Glutamatergic neuron (in vitro differentiated cells): Measurements from ENCODE around the gene CARMIL1. TPM values are rescaled to one million over a fixed set of nuclear protein-coding genes. Genes with fewer than 3 reads are reported as not detected.

ENCODE experiments used
- DNase-seq: peaks from one replicate; pipeline ENCODE4 v3.0.0; 2022
- H3K27ac Mint-ChIP-seq: one replicate; pipeline ENCODE4 v1.8.0; 2020; ENCODE audit warnings: mild to moderate bottlenecking, mixed read lengths, inconsistent platforms; ENCODE audit not compliant: unreplicated experiment
- H3K27me3 Mint-ChIP-seq: one replicate; pipeline ENCODE4 v1.8.0; 2020; ENCODE audit warnings: mild to moderate bottlenecking, moderate library complexity, mixed read lengths, inconsistent platforms; ENCODE audit not compliant: unreplicated experiment
- H3K36me3 Mint-ChIP-seq: one replicate; pipeline ENCODE4 v1.8.0; 2020; ENCODE audit warnings: mild to moderate bottlenecking, mixed read lengths, inconsistent platforms; ENCODE audit not compliant: unreplicated experiment
- H3K4me1 Mint-ChIP-seq: one replicate; pipeline ENCODE4 v1.8.0; 2020; ENCODE audit warnings: mild to moderate bottlenecking, low read depth, mixed read lengths, inconsistent platforms; ENCODE audit not compliant: unreplicated experiment
- H3K4me3 Mint-ChIP-seq: one replicate; pipeline ENCODE4 v1.8.0; 2020; ENCODE audit warnings: mild to moderate bottlenecking, mixed read lengths, inconsistent platforms; ENCODE audit not compliant: unreplicated experiment
- H3K9me3 Mint-ChIP-seq: one replicate; pipeline ENCODE4 v1.8.0; 2020; ENCODE audit warnings: mild to moderate bottlenecking, moderate library complexity, mixed read lengths, inconsistent platforms; ENCODE audit not compliant: unreplicated experiment
- CTCF ChIP-seq: fragments of 200-600 bp; sonication (generic); IDR thresholded peaks from one replicate; pipeline ENCODE4 v1.5.0; 2021; ENCODE audit not compliant: partially characterized antibody, unreplicated experiment
- total RNA-seq: library from RNA; stranded (reverse); fragmentation: NEBNext Ultra II Directional; extraction: Animal tissue kit (Norgen Biotek cat#: 25700); gene quantifications from one replicate; pipeline ENCODE4 v1.2.1, GENCODE V29; 2021; ENCODE audit not compliant: unreplicated experiment

The CARMIL1 gene
- total RNA-seq, 1 donor from 2014 or later: 4.8 TPM

DNA sequence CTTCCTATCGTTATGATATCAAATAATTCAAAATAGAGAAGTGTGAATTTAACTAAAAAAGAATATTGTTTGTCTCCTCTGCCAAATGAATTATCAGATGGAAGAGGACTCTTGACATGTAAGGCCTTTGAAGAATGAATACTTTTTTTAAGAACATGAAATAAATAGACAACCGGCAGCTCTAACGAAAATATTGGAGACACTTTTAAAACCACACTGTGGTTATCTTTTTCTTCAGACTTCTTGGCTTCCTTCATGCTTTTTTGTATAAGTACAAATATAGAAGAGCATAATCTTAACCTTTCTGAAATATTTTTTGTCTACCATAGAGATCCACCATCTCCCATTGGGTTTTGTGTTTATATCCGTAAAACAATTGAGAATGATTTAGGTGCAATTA is 257.6 kb downstream of the CARMIL1 start:
- H3K9me3 Mint-ChIP-seq: no peaks in the 10 kb centered on the region
- DNase-seq: no peak
- no peak for TF ChIP-seq CTCF
- H3K4me1 Mint-ChIP-seq: peaks cover 5% of the 10 kb centered on the region
- no peaks in the 10 kb centered on the region for H3K27me3 Mint-ChIP-seq
- H3K27ac Mint-ChIP-seq: no peak overlapping the region
- H3K36me3 Mint-ChIP-seq: no peaks in the 10 kb centered on the region
- H3K4me3 Mint-ChIP-seq: no peak overlapping the region

- Mint-ChIP-seq H3K9me3 (no peaks in the 10 kb centered on the region), H3K4me1 (peaks cover 5% of the 10 kb centered on the region), H3K36me3 (no peaks in the 10 kb centered on the region), H3K27ac (no peak overlapping the region), H3K27me3 (no peaks in the 10 kb centered on the region), H3K4me3 (no peak overlapping the region)
- TF ChIP-seq CTCF: no peak
- DNase-seq: no peak
These were observed 258.3 kb downstream of the CARMIL1 start for GRCh38 chr6:25537349-25538018.

DNA sequence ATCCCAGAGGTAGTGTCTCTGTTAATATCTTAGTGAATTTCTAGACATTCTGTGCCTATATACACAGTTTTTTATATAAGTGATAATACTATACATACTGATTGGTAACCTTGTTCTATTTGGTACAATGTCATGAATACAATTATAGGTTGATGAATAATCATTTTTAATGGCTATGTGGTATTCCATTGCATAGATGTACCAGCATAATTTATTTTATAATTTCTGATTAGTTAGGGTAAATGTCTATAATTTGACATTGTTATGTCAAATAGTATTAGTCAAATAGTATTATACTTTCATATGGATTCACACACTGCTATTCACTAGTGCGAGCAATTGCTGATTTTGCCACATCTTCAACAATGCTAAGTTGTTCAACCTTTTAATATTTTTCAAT is 262.1 kb downstream of the CARMIL1 start:
- no peak overlapping the region for H3K27ac Mint-ChIP-seq
- no peaks in the 10 kb centered on the region for H3K9me3 Mint-ChIP-seq
- H3K27me3 Mint-ChIP-seq: no peaks in the 10 kb centered on the region
- H3K36me3 Mint-ChIP-seq: no peaks in the 10 kb centered on the region
- H3K4me3 Mint-ChIP-seq: no peak overlapping the region
- DNase-seq: no peak
- H3K4me1 Mint-ChIP-seq: peaks cover under 1% of the 10 kb centered on the region
- TF ChIP-seq CTCF: no peak

GRCh38 chr6:25542984-25543910 is 264.1 kb downstream of the CARMIL1 start:
- Mint-ChIP-seq H3K27ac (no peak overlapping the region), H3K9me3 (no peaks in the 10 kb centered on the region), H3K4me3 (no peak overlapping the region), H3K36me3 (no peaks in the 10 kb centered on the region), H3K4me1 (no peaks in the 10 kb centered on the region), H3K27me3 (no peaks in the 10 kb centered on the region)
- DNase-seq: no peak
- no peak for TF ChIP-seq CTCF

DNA sequence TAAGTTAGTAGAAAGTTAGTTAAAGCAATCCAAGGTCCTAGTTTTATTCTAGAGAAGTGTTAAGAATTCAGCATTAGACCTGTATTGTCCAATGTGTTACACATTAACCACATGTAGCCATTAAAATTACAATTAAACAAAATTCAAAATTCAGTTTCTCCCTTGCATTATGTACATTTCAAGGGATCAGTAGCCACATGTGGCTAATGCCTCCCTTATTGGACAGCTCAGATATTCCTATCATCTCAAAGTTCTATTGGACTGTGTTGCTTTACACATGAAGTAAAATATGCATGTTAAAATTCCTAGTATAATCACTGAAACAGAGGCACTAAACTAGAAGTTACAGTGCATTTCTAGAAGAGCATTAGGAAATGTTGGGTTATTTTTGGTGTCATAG is 265.7 kb downstream of the CARMIL1 start:
- H3K9me3 Mint-ChIP-seq: no peaks in the 10 kb centered on the region
- no peaks in the 10 kb centered on the region for H3K36me3 Mint-ChIP-seq
- no peaks in the 10 kb centered on the region for H3K27me3 Mint-ChIP-seq
- H3K4me3 Mint-ChIP-seq: no peak overlapping the region
- no peak for DNase-seq
- no peak overlapping the region for H3K27ac Mint-ChIP-seq
- H3K4me1 Mint-ChIP-seq: no peaks in the 10 kb centered on the region
- no peak for TF ChIP-seq CTCF
